Osteocyte (in vitro differentiated cells): Measurements from ENCODE around the gene AMY1B. TPM values are rescaled to one million over a fixed set of nuclear protein-coding genes. Genes with fewer than 3 reads are reported as not detected.
"Not testable (repeated sequence)": the region's sequence is repeated elsewhere in the genome, so short reads cannot be mapped to it uniquely, and the experiment has no call there.

Experiments used
- DNase-seq: peaks from one replicate; pipeline ENCODE4 v3.0.0; 2021; ENCODE audit warnings: mixed read lengths; ENCODE audit not compliant: unreplicated experiment; ENCODE audit errors: extremely low spot score
- H3K27ac Mint-ChIP-seq: one replicate; pipeline ENCODE4 v1.8.0; 2021; ENCODE audit warnings: mild to moderate bottlenecking, mixed read lengths; ENCODE audit not compliant: unreplicated experiment
- H3K27me3 Mint-ChIP-seq: one replicate; pipeline ENCODE4 v1.8.0; 2021; ENCODE audit warnings: mixed read lengths; ENCODE audit not compliant: unreplicated experiment
- H3K36me3 Mint-ChIP-seq: one replicate; pipeline ENCODE4 v1.8.0; 2021; ENCODE audit warnings: mixed read lengths; ENCODE audit not compliant: unreplicated experiment
- H3K4me1 Mint-ChIP-seq: one replicate; pipeline ENCODE4 v1.8.0; 2021; ENCODE audit warnings: mixed read lengths; ENCODE audit not compliant: unreplicated experiment
- H3K4me3 Mint-ChIP-seq: one replicate; pipeline ENCODE4 v1.8.0; 2021; ENCODE audit warnings: mild to moderate bottlenecking, moderate library complexity, mixed read lengths; ENCODE audit not compliant: unreplicated experiment
- H3K9me3 Mint-ChIP-seq: one replicate; pipeline ENCODE4 v1.8.0; 2021; ENCODE audit warnings: mixed read lengths; ENCODE audit not compliant: unreplicated experiment
- total RNA-seq: library from RNA; stranded (reverse); gene quantifications from 2 replicates; pipeline ENCODE4 v1.2.1, GENCODE V29; 2021

The AMY1B gene
- total RNA-seq, 1 donor from 2014 or later = not detected

- not testable (repeated sequence) for H3K36me3 Mint-ChIP-seq, DNase-seq, H3K4me1 Mint-ChIP-seq, H3K9me3 Mint-ChIP-seq, H3K27ac Mint-ChIP-seq, H3K27me3 Mint-ChIP-seq, H3K4me3 Mint-ChIP-seq
Measured at GRCh38 chr1:103655460-103655859, 40.5 kb downstream of the AMY1B start, which contains the start of gene AMY1A. TSS of gene AMY1A (plus strand) at chr1:103655760. CDS start at chr1:103656331, 571 bp downstream.

GRCh38 chr1:103654133-103654532 is 41.9 kb downstream of the AMY1B start:
- H3K4me3 Mint-ChIP-seq, H3K27me3 Mint-ChIP-seq, H3K36me3 Mint-ChIP-seq, H3K27ac Mint-ChIP-seq, DNase-seq, H3K4me1 Mint-ChIP-seq, H3K9me3 Mint-ChIP-seq: not testable (repeated sequence)

GRCh38 chr1:103650889-103651288 is 45.1 kb downstream of the AMY1B start:
- not testable (repeated sequence) for H3K4me3 Mint-ChIP-seq, H3K27me3 Mint-ChIP-seq, DNase-seq, H3K9me3 Mint-ChIP-seq, H3K27ac Mint-ChIP-seq, H3K4me1 Mint-ChIP-seq, H3K36me3 Mint-ChIP-seq

GRCh38 chr1:103650305-103650704 is 45.7 kb downstream of the AMY1B start:
- not testable (repeated sequence) for H3K4me1 Mint-ChIP-seq, H3K9me3 Mint-ChIP-seq, H3K27me3 Mint-ChIP-seq, DNase-seq, H3K4me3 Mint-ChIP-seq, H3K27ac Mint-ChIP-seq, H3K36me3 Mint-ChIP-seq

- not testable (repeated sequence) for DNase-seq, H3K4me1 Mint-ChIP-seq, H3K27ac Mint-ChIP-seq, H3K9me3 Mint-ChIP-seq, H3K36me3 Mint-ChIP-seq, H3K4me3 Mint-ChIP-seq, H3K27me3 Mint-ChIP-seq
Measured at GRCh38 chr1:103643908-103644307, 52.1 kb downstream of the AMY1B start.

- H3K4me3 Mint-ChIP-seq, H3K27me3 Mint-ChIP-seq, H3K9me3 Mint-ChIP-seq, H3K4me1 Mint-ChIP-seq, H3K27ac Mint-ChIP-seq, DNase-seq, H3K36me3 Mint-ChIP-seq: not testable (repeated sequence)
Measured at GRCh38 chr1:103641194-103641593, 54.8 kb downstream of the AMY1B start.

Other genes starting within 250 kb of the AMY1B start
- 18.8 and 23.2 TPM in 2 replicates for gene RNPC3, start 170.5 kb downstream of the AMY1B start, total RNA-seq
- 8.2 and 10.0 TPM in 2 replicates for gene AMY2B, start 124.6 kb downstream of the AMY1B start, total RNA-seq
- gene AMY2A, start 78.8 kb downstream of the AMY1B start, total RNA-seq = not detected in 2 replicates
- not detected in 2 replicates for gene AMY1A, start 40.5 kb downstream of the AMY1B start, total RNA-seq
- gene AMY1C, start 53.7 kb upstream of the AMY1B start, total RNA-seq = not detected in 2 replicates